Measurements from ENCODE around the gene MYL3. TPM values are rescaled to one million over a fixed set of nuclear protein-coding genes. Genes with fewer than 3 reads are reported as not detected.

Gene MYL3
- polyA plus RNA-seq, 1 donor from 2014 or later, result 2.1 TPM

GRCh38 chr3:46901591-46902187 lies 38.4 kb upstream of the MYL3 start:
- no peaks in the 10 kb centered on the region for H4K20me1 ChIP-seq (ENCODE audit: insufficient read depth)
- no peaks in the 10 kb centered on the region for H3K9me2 ChIP-seq (ENCODE audit: insufficient read depth, low read length)
- TF ChIP-seq, protein P1, sequence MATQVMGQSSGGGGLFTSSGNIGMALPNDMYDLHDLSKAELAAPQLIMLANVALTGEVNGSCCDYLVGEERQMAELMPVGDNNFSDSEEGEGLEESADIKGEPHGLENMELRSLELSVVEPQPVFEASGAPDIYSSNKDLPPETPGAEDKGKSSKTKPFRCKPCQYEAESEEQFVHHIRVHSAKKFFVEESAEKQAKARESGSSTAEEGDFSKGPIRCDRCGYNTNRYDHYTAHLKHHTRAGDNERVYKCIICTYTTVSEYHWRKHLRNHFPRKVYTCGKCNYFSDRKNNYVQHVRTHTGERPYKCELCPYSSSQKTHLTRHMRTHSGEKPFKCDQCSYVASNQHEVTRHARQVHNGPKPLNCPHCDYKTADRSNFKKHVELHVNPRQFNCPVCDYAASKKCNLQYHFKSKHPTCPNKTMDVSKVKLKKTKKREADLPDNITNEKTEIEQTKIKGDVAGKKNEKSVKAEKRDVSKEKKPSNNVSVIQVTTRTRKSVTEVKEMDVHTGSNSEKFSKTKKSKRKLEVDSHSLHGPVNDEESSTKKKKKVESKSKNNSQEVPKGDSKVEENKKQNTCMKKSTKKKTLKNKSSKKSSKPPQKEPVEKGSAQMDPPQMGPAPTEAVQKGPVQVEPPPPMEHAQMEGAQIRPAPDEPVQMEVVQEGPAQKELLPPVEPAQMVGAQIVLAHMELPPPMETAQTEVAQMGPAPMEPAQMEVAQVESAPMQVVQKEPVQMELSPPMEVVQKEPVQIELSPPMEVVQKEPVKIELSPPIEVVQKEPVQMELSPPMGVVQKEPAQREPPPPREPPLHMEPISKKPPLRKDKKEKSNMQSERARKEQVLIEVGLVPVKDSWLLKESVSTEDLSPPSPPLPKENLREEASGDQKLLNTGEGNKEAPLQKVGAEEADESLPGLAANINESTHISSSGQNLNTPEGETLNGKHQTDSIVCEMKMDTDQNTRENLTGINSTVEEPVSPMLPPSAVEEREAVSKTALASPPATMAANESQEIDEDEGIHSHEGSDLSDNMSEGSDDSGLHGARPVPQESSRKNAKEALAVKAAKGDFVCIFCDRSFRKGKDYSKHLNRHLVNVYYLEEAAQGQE (IDR thresholded peaks at IDR 0.05; ENCODE audit: borderline replicate concordance), result no peak
- no peaks in the 10 kb centered on the region for H3K36me3 ChIP-seq (ENCODE audit: insufficient read depth, low read length)
- no peak overlapping the region for H3K4me3 ChIP-seq (ENCODE audit: low read length)
- H3K27ac ChIP-seq (ENCODE audit: low read length), result no peak overlapping the region
- no peak overlapping the region for H3K9ac ChIP-seq (ENCODE audit: low read length)
- no peak overlapping the region for H2AFZ ChIP-seq (ENCODE audit: low read depth, low read length)
- no peak overlapping the region for H3K4me2 ChIP-seq (ENCODE audit: low read length)
- H3F3A ChIP-seq (ENCODE audit: insufficient read depth, low read length, poor library complexity, severe bottlenecking), result no peaks in the 10 kb centered on the region
- H3K27me3 ChIP-seq (ENCODE audit: insufficient read depth, low read depth, low read length), result peaks cover 5% of the 10 kb centered on the region
- no peaks in the 10 kb centered on the region for H3K79me2 ChIP-seq (replicated peaks; ENCODE audit: insufficient read depth, low read length)
- H3K9me3 ChIP-seq (ENCODE audit: low read length), result no peaks in the 10 kb centered on the region

- Histone ChIP-seq H3K9me2 (ENCODE audit: insufficient read depth, low read length) (no peaks in the 10 kb centered on the region), H2AFZ (ENCODE audit: low read depth, low read length) (no peak overlapping the region), H3K27ac (ENCODE audit: low read length) (no peak overlapping the region), H4K20me1 (ENCODE audit: insufficient read depth) (no peaks in the 10 kb centered on the region), H3K36me3 (ENCODE audit: insufficient read depth, low read length) (no peaks in the 10 kb centered on the region), H3K9ac (ENCODE audit: low read length) (no peak overlapping the region), H3K4me2 (ENCODE audit: low read length) (no peak overlapping the region), H3K79me2 (replicated peaks; ENCODE audit: insufficient read depth, low read length) (no peaks in the 10 kb centered on the region), H3K4me3 (ENCODE audit: low read length) (no peak overlapping the region), H3K9me3 (ENCODE audit: low read length) (no peaks in the 10 kb centered on the region), H3F3A (ENCODE audit: insufficient read depth, low read length, poor library complexity, severe bottlenecking) (no peaks in the 10 kb centered on the region), H3K27me3 (ENCODE audit: insufficient read depth, low read depth, low read length) (peaks cover 5% of the 10 kb centered on the region)
- no peak for TF ChIP-seq POLR2AphosphoS5 (IDR thresholded peaks at IDR 0.05)
Measured at GRCh38 chr3:46901061-46901460, 37.8 kb upstream of the MYL3 start.

- no peaks in the 10 kb centered on the region for H3F3A ChIP-seq (ENCODE audit: insufficient read depth, low read length, poor library complexity, severe bottlenecking)
- no peak overlapping the region for H2AFZ ChIP-seq (ENCODE audit: low read depth, low read length)
- H3K36me3 ChIP-seq (ENCODE audit: insufficient read depth, low read length), result no peaks in the 10 kb centered on the region
- no peak for TF ChIP-seq SMC3 (conservative IDR thresholded peaks at IDR 0.05; ENCODE audit: poor library complexity)
- no peak for TF ChIP-seq EZH2 (IDR thresholded peaks at IDR 0.05; ENCODE audit: borderline replicate concordance, insufficient read depth, low read length, poor library complexity, severe bottlenecking)
- TF ChIP-seq POLR2AphosphoS5 (IDR thresholded peaks at IDR 0.05), result no peak
- TF ChIP-seq MXI1 (conservative IDR thresholded peaks at IDR 0.05; ENCODE audit: poor library complexity, severe bottlenecking), result no peak
- no peak for TF ChIP-seq CTCF (IDR thresholded peaks at IDR 0.05; ENCODE audit: poor library complexity, severe bottlenecking)
- no peak for TF ChIP-seq EP300 (conservative IDR thresholded peaks at IDR 0.05; ENCODE audit: poor library complexity, severe bottlenecking)
- TF ChIP-seq, protein P1 (IDR thresholded peaks at IDR 0.05; ENCODE audit: borderline replicate concordance), result no peak
- no peak for TF ChIP-seq RAD21 (conservative IDR thresholded peaks at IDR 0.05)
- no peak for TF ChIP-seq TAF1 (IDR thresholded peaks at IDR 0.05; ENCODE audit: low read depth)
- H3K9me2 ChIP-seq (ENCODE audit: insufficient read depth, low read length), result no peaks in the 10 kb centered on the region
- no peak overlapping the region for H3K27ac ChIP-seq (ENCODE audit: low read length)
- no peak overlapping the region for H3K4me2 ChIP-seq (ENCODE audit: low read length)
- no peak overlapping the region for H3K4me3 ChIP-seq (ENCODE audit: low read length)
- H3K27me3 ChIP-seq (ENCODE audit: insufficient read depth, low read depth, low read length), result peaks cover 5% of the 10 kb centered on the region
- H4K20me1 ChIP-seq (ENCODE audit: insufficient read depth), result no peaks in the 10 kb centered on the region
- H3K9me3 ChIP-seq (ENCODE audit: low read length), result no peaks in the 10 kb centered on the region
- H3K79me2 ChIP-seq (replicated peaks; ENCODE audit: insufficient read depth, low read length), result no peaks in the 10 kb centered on the region
- no peak overlapping the region for H3K9ac ChIP-seq (ENCODE audit: low read length)
Measured at GRCh38 chr3:46900356-46900755, 37.1 kb upstream of the MYL3 start.

Data from neural cell (in vitro differentiated cells).